Thyroid gland (tissue), 4 donors: ENCODE data around the gene ALOX15B. TPM values are rescaled to one million over a fixed set of nuclear protein-coding genes. Genes with fewer than 3 reads are reported as not detected.
A peak's percentile ranks its signal among the peaks of the same experiment; 100 is the strongest.

Source experiments
- DNase-seq, 2 donors: peaks; one replicate each; pipeline ENCODE4 v3.0.0-alpha.2; 2019
- H3K27ac ChIP-seq, 3 donors: fragments of 200-600 bp; sonication (generic); 1 replicate in 2 of 3; 2 replicates in 1 of 3; pipeline ENCODE4 v1.5.1; 2016 to 2019; ENCODE audit warnings: mild to moderate bottlenecking in 1 of 3, moderate library complexity in 1 of 3
- H3K27me3 ChIP-seq: fragments of 200-600 bp; sonication (generic); one replicate; pipeline ENCODE4 v1.5.1; 2019
- H3K36me3 ChIP-seq, 2 donors: fragments of 200-600 bp; sonication (generic); one replicate each; pipeline ENCODE4 v1.5.1; 2016 to 2019
- H3K4me1 ChIP-seq, 2 donors: fragments of 200-600 bp; sonication (generic); one replicate each; pipeline ENCODE4 v1.5.1; 2017 to 2019
- H3K4me3 ChIP-seq, 3 donors: fragments of 200-600 bp; sonication (generic); replicated peaks in 1 of 3; 1 replicate in 2 of 3; 2 replicates in 1 of 3; pipeline ENCODE4 v1.5.1; 2016; ENCODE audit warnings: mild to moderate bottlenecking in 1 of 3
- H3K9me3 ChIP-seq: fragments of 200-600 bp; sonication (generic); one replicate; pipeline ENCODE4 v1.5.1; 2017
- CTCF ChIP-seq, 6 experiments: fragments of 200-600 bp in 3 of 6; fragments of 450-650 bp in 3 of 6; sonication (generic) in 3 of 6; IDR thresholded peaks; one replicate each; pipeline ENCODE4 v1.5.1; 2016 to 2019; ENCODE audit warnings: antibody characterized with exemption in 6 of 6, mild to moderate bottlenecking in 2 of 6, inconsistent platforms in 1 of 6, moderate library complexity in 1 of 6
- POLR2A ChIP-seq, 2 donors: fragments of 450-650 bp; IDR thresholded peaks; one replicate each; pipeline ENCODE4 v1.6.1; 2017; ENCODE audit warnings: antibody characterized with exemption in 2 of 2, mild to moderate bottlenecking in 2 of 2, moderate library complexity in 1 of 2
- WGBS, 2 donors: methylation state at CpG; one replicate each; pipeline ENCODE4 v1.1.5; 2017; 5-methylcytosine and 5-hydroxymethylcytosine counted together
- intact Hi-C: fragments of 100-400 bp; cut with DNase I; formaldehyde crosslinking; loops from one replicate; pipeline ENCODE4 v1.15.1; 2023
- total RNA-seq, 4 donors: library from RNA; depleted of rRNA; stranded (reverse); fragments of >200 nt; gene quantifications; one replicate each; pipeline ENCODE4 v1.2.3, GENCODE V29; 2016

ALOX15B gene
- total RNA-seq, 4 donors from 2014 or later = 0.67 to 3.3 (median 1.1) TPM

- no peaks in the 10 kb centered on the region for H3K9me3 ChIP-seq
- H3K4me3 ChIP-seq = no peak overlapping the region
- no peak for DNase-seq
- peaks cover 10 to 17% of the 10 kb centered on the region in 2 donors for H3K4me1 ChIP-seq
- 76 to 96% methylated on average over 4 to 11 of the region's 12 CpGs for WGBS, 2 donors
- TF ChIP-seq CTCF (IDR thresholded peaks at IDR 0.05) (no peak), POLR2A (IDR thresholded peaks at IDR 0.05) (no peak)
- H3K36me3 ChIP-seq = no peaks in the 10 kb centered on the region
- H3K27me3 ChIP-seq = peaks cover 22% of the 10 kb centered on the region
- intact Hi-C loops = loop anchor here (10.0 kb wide), 1 partner anchor 233 kb away; no protein-coding TSS in a partner anchor
- H3K27ac ChIP-seq = no peak overlapping the region
Observed at GRCh38 chr17:8071496-8071895, 32.6 kb downstream of the ALOX15B start.

GRCh38 chr17:8072341-8072728, 33.5 kb downstream of the ALOX15B start:
- no peak for DNase-seq
- TF ChIP-seq POLR2A (IDR thresholded peaks at IDR 0.05) = no peak
- Histone ChIP-seq H3K4me3 (no peak overlapping the region), H3K36me3 (no peaks in the 10 kb centered on the region), H3K9me3 (no peaks in the 10 kb centered on the region), H3K27me3 (peaks cover 22% of the 10 kb centered on the region), H3K4me1 (peaks cover 10 to 17% of the 10 kb centered on the region in 2 donors), H3K27ac (no peak overlapping the region)
- 10 to 11% methylated on average over 26 to 27 of the region's 28 CpGs for WGBS, 2 donors
- intact Hi-C loops = loop anchor here (10.0 kb wide), 1 partner anchor 232 kb away; no protein-coding TSS in a partner anchor

- Histone ChIP-seq H3K9me3 (no peaks in the 10 kb centered on the region), H3K27me3 (peaks cover 22% of the 10 kb centered on the region), H3K36me3 (no peaks in the 10 kb centered on the region), H3K4me3 (no peak overlapping the region), H3K4me1 (peaks cover 10 to 17% of the 10 kb centered on the region in 2 donors), H3K27ac (no peak overlapping the region)
- TF ChIP-seq CTCF (IDR thresholded peaks at IDR 0.05) (no peak), POLR2A (IDR thresholded peaks at IDR 0.05) (no peak)
- 5 to 6% methylated on average over 26 to 33 of the region's 40 CpGs for WGBS, 2 donors
- intact Hi-C loops = loop anchor here (10.0 kb wide), 1 partner anchor 232 kb away; no protein-coding TSS in a partner anchor
- DNase-seq = no peak
Observed at GRCh38 chr17:8072729-8073461, 34.0 kb downstream of the ALOX15B start.

- no peak overlapping the region for H3K4me3 ChIP-seq
- no peaks in the 10 kb centered on the region for H3K9me3 ChIP-seq
- H3K27ac ChIP-seq = no peak overlapping the region
- H3K36me3 ChIP-seq = no peaks in the 10 kb centered on the region
- intact Hi-C loops = loop anchor here (10.0 kb wide), 1 partner anchor 231 kb away; no protein-coding TSS in a partner anchor
- H3K27me3 ChIP-seq = peaks cover 27% of the 10 kb centered on the region
- DNase-seq = peak; percentile 69 to 78
- TF ChIP-seq CTCF (IDR thresholded peaks at IDR 0.05) (peak; percentile 63 to 92 (median 72)), POLR2A (IDR thresholded peaks at IDR 0.05) (no peak)
- WGBS, 2 donors = 3 to 5% methylated on average over 25 to 28 of the region's 28 CpGs
- peaks cover 10 to 17% of the 10 kb centered on the region in 2 donors for H3K4me1 ChIP-seq
Observed at GRCh38 chr17:8073627-8074484, 35.0 kb downstream of the ALOX15B start.

GRCh38 chr17:8074554-8074953, 35.7 kb downstream of the ALOX15B start:
- 51 to 58% methylated on average over 7 of the region's 7 CpGs for WGBS, 2 donors
- Histone ChIP-seq H3K4me1 (peaks cover 10 to 22% of the 10 kb centered on the region in 2 donors), H3K9me3 (no peaks in the 10 kb centered on the region), H3K4me3 (no peak overlapping the region), H3K36me3 (no peaks in the 10 kb centered on the region), H3K27ac (no peak overlapping the region), H3K27me3 (peaks cover 27% of the 10 kb centered on the region)
- intact Hi-C loops = loop anchor here (10.0 kb wide), 1 partner anchor 230 kb away; no protein-coding TSS in a partner anchor
- TF ChIP-seq CTCF (IDR thresholded peaks at IDR 0.05) = no peak
- no peak for TF ChIP-seq POLR2A (IDR thresholded peaks at IDR 0.05)
- DNase-seq = no peak
